K562 (cell line): ENCODE measurements around the gene TTC9C. TPM values are rescaled to one million over a fixed set of nuclear protein-coding genes. Genes with fewer than 3 reads are reported as not detected.

Experiments used
- ATAC-seq: fragments of 200-7000 bp; cut with Tn5 transposase; 3 replicates; pipeline ENCODE4 v1.9.1; 2020; ENCODE audit warnings: moderate library complexity
- BruUV-seq: library from RNA; stranded (reverse); fragments of 400-500 nt; replicated peaks from 2 replicates; lab custom pipeline; 2021; lab: Mats Ljungman, UMichigan
- CTCF ChIA-PET: fragments of 300-600 bp; formaldehyde crosslinking; extraction: SDS; loops from one replicate; lab custom pipeline; 2021; ENCODE audit warnings: low intra/inter-chr PET ratio; lab: Yijun Ruan, JAX
- POLR2A ChIA-PET: fragments of 300-600, 350-650 bp; sonication (Branson Sonifier 250); formaldehyde crosslinking; extraction: SDS; loops from one replicate; lab custom pipeline; 2021; ENCODE audit warnings: antibody characterized with exemption, inconsistent platforms; lab: Yijun Ruan, JAX
- DNase-seq, 4 experiments: peaks; one replicate each; pipeline versions ENCODE4 v3.0.0 to v3.0.0-alpha.2; 2011 to 2018; ENCODE audit warnings: low spot score in 3 of 4, mixed read lengths in 3 of 4; ENCODE audit errors: extremely low read depth in 1 of 4
- FAIRE-seq: peaks from 2 replicates; lab custom pipeline; 2011; peaks lifted over from hg19 to GRCh38; lab: Jason Lieb, UNC
- H2AFZ ChIP-seq: 2 replicates; pipeline ENCODE4 v1.6.0; 2011; ENCODE audit warnings: low read depth, low read length, control low read depth, inconsistent platforms
- H3K27ac ChIP-seq: fragments of 200-600 bp; 3 replicates; pipeline ENCODE4 v1.8.0; 2011; ENCODE audit warnings: low read depth, mild to moderate bottlenecking, control low read depth, inconsistent platforms, low read length, moderate library complexity, mixed read lengths; ENCODE audit errors: extremely low read depth
- H3K27me3 ChIP-seq, 2 experiments: fragments of 300-600 bp in 1 of 2; 2 replicates in 1 of 2; 3 replicates in 1 of 2; pipeline versions ENCODE4 v1.6.0 to v1.8.0; 2011; ENCODE audit warnings: inconsistent platforms in 2 of 2, low read length in 2 of 2, mild to moderate bottlenecking in 1 of 2, mixed read lengths in 1 of 2, moderate library complexity in 1 of 2; ENCODE audit not compliant: control insufficient read depth in 2 of 2, insufficient read depth in 2 of 2
- H3K36me3 ChIP-seq: fragments of 300-600 bp; 3 replicates; pipeline ENCODE4 v1.8.0; 2011; ENCODE audit warnings: mild to moderate bottlenecking, low read length, inconsistent platforms; ENCODE audit not compliant: control insufficient read depth, insufficient read depth
- H3K4me1 ChIP-seq, 2 experiments: fragments of 200-600 bp in 1 of 2; replicated peaks in 1 of 2; 2 replicates in 1 of 2; 3 replicates in 1 of 2; pipeline versions ENCODE4 v1.5.1 to v1.8.0; 2011; ENCODE audit warnings: inconsistent platforms in 2 of 2, low read length in 2 of 2, mild to moderate bottlenecking in 1 of 2, mixed read lengths in 1 of 2, moderate library complexity in 1 of 2; ENCODE audit not compliant: control insufficient read depth in 2 of 2, insufficient read depth in 2 of 2
- H3K4me2 ChIP-seq: 2 replicates; pipeline ENCODE4 v1.6.1; 2011; ENCODE audit warnings: low read length, control low read depth, inconsistent platforms, mixed read lengths; ENCODE audit not compliant: insufficient read depth
- H3K4me3 ChIP-seq: fragments of 200-600 bp; sonication (generic), shearing (Covaris generic); 2 replicates; pipeline ENCODE4 v1.5.1; 2016; ENCODE audit warnings: control low read depth, inconsistent platforms
- H3K79me2 ChIP-seq: fragments of 200-600 bp; 3 replicates; pipeline ENCODE4 v1.8.0; 2011; ENCODE audit warnings: low read length, inconsistent platforms; ENCODE audit not compliant: control insufficient read depth, insufficient read depth
- H3K9ac ChIP-seq, 2 experiments: 2 replicates each; pipeline versions ENCODE4 v1.6.0 to v1.6.1; 2011; ENCODE audit warnings: low read depth in 2 of 2, low read length in 2 of 2, control low read depth in 1 of 2, inconsistent platforms in 1 of 2, mild to moderate bottlenecking in 1 of 2, mixed read lengths in 1 of 2; ENCODE audit not compliant: insufficient read depth in 1 of 2
- H3K9me1 ChIP-seq: one replicate; pipeline ENCODE4 v1.6.0; 2011; ENCODE audit warnings: inconsistent platforms, mild to moderate bottlenecking, low read length, moderate library complexity; ENCODE audit not compliant: control insufficient read depth, insufficient read depth
- H3K9me3 ChIP-seq: replicated peaks from 2 replicates; pipeline ENCODE4 v1.5.1; 2011; ENCODE audit warnings: low read depth, low read length, inconsistent platforms; ENCODE audit not compliant: control insufficient read depth, insufficient read depth
- H4K20me1 ChIP-seq: replicated peaks from 2 replicates; pipeline ENCODE4 v1.6.1; 2011; ENCODE audit warnings: low read length, inconsistent platforms, mixed read lengths; ENCODE audit not compliant: control insufficient read depth, insufficient read depth
- EHMT2 ChIP-seq: fragments of 450-650 bp; IDR thresholded peaks from 2 replicates; pipeline ENCODE4 v1.6.1; 2018; ENCODE audit warnings: antibody characterized with exemption
- HNRNPK ChIP-seq: fragments of 200-400 bp; formaldehyde crosslinking; IDR thresholded peaks from one replicate; pipeline ENCODE4 v1.6.1; 2018; ENCODE audit warnings: mild to moderate bottlenecking, low read depth, low read length; ENCODE audit not compliant: poor library complexity, severe bottlenecking
- NUFIP1 ChIP-seq: fragments of 450-650 bp; IDR thresholded peaks from 2 replicates; pipeline ENCODE4 v1.6.1; 2018; ENCODE audit not compliant: partially characterized antibody
- PHF21A ChIP-seq: fragments of 450-650 bp; IDR thresholded peaks from 2 replicates; pipeline ENCODE4 v1.6.1; 2017; ENCODE audit warnings: low read depth, borderline replicate concordance
- RBM17 ChIP-seq: fragments of 200-400 bp; formaldehyde crosslinking; IDR thresholded peaks from 2 replicates; pipeline ENCODE4 v1.6.1; 2017; ENCODE audit warnings: low read depth, mild to moderate bottlenecking, low read length, borderline replicate concordance
- SAFB2 ChIP-seq: fragments of 200-400 bp; formaldehyde crosslinking; IDR thresholded peaks from 2 replicates; pipeline ENCODE4 v1.6.1; 2018; ENCODE audit warnings: borderline replicate concordance, low read length, low read depth, moderate library complexity; ENCODE audit not compliant: severe bottlenecking
- SMARCA5 ChIP-seq: fragments of 450-650 bp; IDR thresholded peaks from 2 replicates; pipeline ENCODE4 v1.6.1; 2016
- SMC3 ChIP-seq: conservative IDR thresholded peaks from 2 replicates; pipeline ENCODE4 v1.6.1; 2011; ENCODE audit warnings: low read depth, low read length, improper control_type of control experiment; ENCODE audit not compliant: insufficient read depth
- ZC3H11A ChIP-seq: IDR thresholded peaks from 2 replicates; pipeline ENCODE4 v1.6.1; 2012; ENCODE audit warnings: low read depth, low read length, improper control_type of control experiment
- ZNF165 ChIP-seq: fragments of 250-450 bp; sonication (Bioruptor Pico); IDR thresholded peaks from 2 replicates; pipeline ENCODE4 v1.4.0; 2020; ENCODE audit warnings: borderline replicate concordance
- ZNF717 ChIP-seq: fragments of 250-450 bp; sonication (Bioruptor Pico); IDR thresholded peaks from 2 replicates; pipeline ENCODE4 v1.5.0; 2021
- WGBS: fragments of 100-300 bp; shearing (Covaris generic); methylation state at CpG from one replicate; pipeline ENCODE4 v1.1.6; 2016; ENCODE audit warnings: low coverage, mixed read lengths; ENCODE audit not compliant: insufficient coverage; ENCODE audit errors: missing lambda C conversion rate; 5-methylcytosine and 5-hydroxymethylcytosine counted together
- in situ Hi-C: fragments of 300-500 bp; cut with MboI; formaldehyde crosslinking; loops from 4 replicates; pipeline ENCODE4 v1.15.0; 2018; ENCODE audit warnings: inconsistent platforms, mixed read lengths
- intact Hi-C: fragments of 100-400 bp; cut with micrococcal nuclease; formaldehyde crosslinking; loops from 2 replicates; pipeline ENCODE4 v1.14.2; 2022
- polyA plus RNA-seq, 8 experiments: library from polyadenylated mRNA; depleted of rRNA in 4 of 8; stranded (reverse) in 5 of 8; unstranded in 3 of 8; fragments of >200 nt; fragmentation: Nextera tagmentation in 2 of 8; fragmentation: Illumina TruSeq in 1 of 8; extraction: Ambion mirVana in 2 of 8; extraction: Trizol in 1 of 8; gene quantifications; 2 replicates each; pipeline versions ENCODE4 v1.2.1 to v1.2.3, GENCODE V29; 2011 to 2014; ENCODE audit warnings: inconsistent platforms in 1 of 8, missing spikeins in 1 of 8
- total RNA-seq, 7 experiments: library from RNA; depleted of rRNA in 6 of 7; stranded (reverse); fragments of >200 nt in 6 of 7; fragmentation: Illumina TruSeq in 2 of 7; extraction: Trizol in 2 of 7; gene quantifications; 2 replicates each; pipeline versions ENCODE4 v1.2.1 to v1.2.3, GENCODE V29; 2011 to 2021; ENCODE audit warnings: low replicate concordance in 1 of 7
- TF ChIP-seq, protein P1 (sequence below), 2 experiments: fragments of 450-650 bp in 1 of 2; sonication (generic) in 1 of 2; formaldehyde crosslinking in 1 of 2; IDR thresholded peaks in 1 of 2; conservative IDR thresholded peaks in 1 of 2; 2 replicates each; pipeline versions ENCODE4 v1.6.1 to v1.8.1; 2016 to 2023; ENCODE audit warnings: mild to moderate bottlenecking in 2 of 2, moderate library complexity in 2 of 2, inconsistent platforms in 1 of 2, missing genetic modification reagents in 1 of 2
- TF ChIP-seq, protein P2 (sequence below), 2 experiments: fragments of 250-450 bp in 1 of 2; fragments of 450-650 bp in 1 of 2; sonication (Bioruptor Pico) in 1 of 2; IDR thresholded peaks; 2 replicates each; pipeline versions ENCODE4 v1.6.1 to v1.8.0; 2016 to 2021; ENCODE audit warnings: mild to moderate bottlenecking in 2 of 2, moderate library complexity in 2 of 2, missing compliant biosample characterization in 1 of 2, missing genetic modification characterization in 1 of 2
- TF ChIP-seq, protein P3 (sequence below), 2 experiments: fragments of 450-650 bp; IDR thresholded peaks; 2 replicates each; pipeline ENCODE4 v1.6.1; 2016

The TTC9C gene
- total and polyA plus RNA-seq, 9 of the 15 experiments (the other 6 are each of a cell fraction or from before 2014, with no cell fraction given): 32.8 to 59.0 (median 37.1) TPM

DNA sequence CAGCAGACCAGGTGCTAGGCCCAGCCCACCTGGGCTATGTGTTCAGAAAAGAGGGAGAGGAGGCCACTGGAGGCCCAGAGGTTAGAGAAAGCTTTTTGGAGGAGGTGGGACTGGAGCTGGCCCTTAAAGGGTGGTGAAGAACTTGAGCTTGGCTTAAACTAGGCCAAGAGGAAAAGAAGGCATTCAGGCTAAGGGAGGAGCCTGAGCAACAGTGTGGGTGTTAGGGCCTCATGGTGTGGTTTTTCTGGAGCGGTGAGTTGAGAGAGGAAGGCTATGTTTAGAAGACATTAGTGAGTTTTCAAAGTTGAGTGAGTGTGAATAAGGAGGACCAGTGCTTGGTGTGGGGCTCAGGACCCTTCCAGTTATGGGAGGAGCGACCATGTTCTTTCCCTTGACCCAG lies 49.1 kb downstream of the TTC9C start (continued):
- TF ChIP-seq EHMT2: no peak
- TF ChIP-seq SAFB2: no peak
- no peak for TF ChIP-seq SMARCA5
- no peak for TF ChIP-seq NUFIP1
- TF ChIP-seq PHF21A: no peak
- no peak for TF ChIP-seq ZC3H11A
- TF ChIP-seq, protein P1, sequence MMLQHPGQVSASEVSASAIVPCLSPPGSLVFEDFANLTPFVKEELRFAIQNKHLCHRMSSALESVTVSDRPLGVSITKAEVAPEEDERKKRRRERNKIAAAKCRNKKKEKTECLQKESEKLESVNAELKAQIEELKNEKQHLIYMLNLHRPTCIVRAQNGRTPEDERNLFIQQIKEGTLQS (IDR thresholded peaks at IDR 0.05): no peak
- TF ChIP-seq, protein P1 (CRISPR knock-in tag; conservative IDR thresholded peaks at IDR 0.05): no peak
- no peak for TF ChIP-seq ZNF717 (CRISPR knock-in tag)
- TF ChIP-seq HNRNPK: no peak

DNA sequence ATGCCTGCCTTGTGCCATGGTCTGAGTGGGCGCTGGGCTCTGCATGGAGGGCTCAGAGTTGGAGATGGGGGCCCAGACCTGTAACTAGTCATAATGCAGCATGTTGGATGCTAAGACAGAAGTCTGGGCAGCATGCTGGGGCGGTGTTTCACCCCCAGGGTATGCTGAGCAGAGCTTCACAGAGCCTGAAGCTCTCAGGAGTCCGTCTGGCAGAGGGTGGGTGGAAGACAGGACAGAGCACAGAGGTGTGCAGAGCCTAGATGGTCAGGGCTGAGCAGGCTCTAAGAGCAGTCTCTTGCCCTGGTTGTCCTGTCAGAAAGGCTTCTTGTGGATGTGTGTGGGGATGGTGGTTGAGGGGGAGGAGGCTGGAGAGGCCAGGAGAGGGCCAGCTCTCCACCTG lies 50.2 kb downstream of the TTC9C start:
- Histone ChIP-seq H3K9me3 (no peaks in the 10 kb centered on the region), H3K9me1 (no peaks in the 10 kb centered on the region), H4K20me1 (no peaks in the 10 kb centered on the region), H3K27me3 (no peaks in the 10 kb centered on the region), H3K4me2 (no peak overlapping the region), H3K4me1 (peaks cover 0 to 3% of the 10 kb centered on the region in 2 experiments; a peak in 1 of 5 replicates)
- 73% methylated on average over 2 of the region's 3 CpGs for WGBS
- POLR2A ChIA-PET: no interaction called here
- ATAC-seq: no peak; the same call in 2 of the 3 replicates
- intact Hi-C loops: no loop called here
- CTCF ChIA-PET: no interaction called here
- TF ChIP-seq, protein P2, sequence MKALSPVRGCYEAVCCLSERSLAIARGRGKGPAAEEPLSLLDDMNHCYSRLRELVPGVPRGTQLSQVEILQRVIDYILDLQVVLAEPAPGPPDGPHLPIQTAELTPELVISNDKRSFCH (CRISPR knock-in tag; IDR thresholded peaks at IDR 0.05): no peak
- TF ChIP-seq, protein P2 (tag; IDR thresholded peaks at IDR 0.05): no peak
- TF ChIP-seq, protein P3, sequence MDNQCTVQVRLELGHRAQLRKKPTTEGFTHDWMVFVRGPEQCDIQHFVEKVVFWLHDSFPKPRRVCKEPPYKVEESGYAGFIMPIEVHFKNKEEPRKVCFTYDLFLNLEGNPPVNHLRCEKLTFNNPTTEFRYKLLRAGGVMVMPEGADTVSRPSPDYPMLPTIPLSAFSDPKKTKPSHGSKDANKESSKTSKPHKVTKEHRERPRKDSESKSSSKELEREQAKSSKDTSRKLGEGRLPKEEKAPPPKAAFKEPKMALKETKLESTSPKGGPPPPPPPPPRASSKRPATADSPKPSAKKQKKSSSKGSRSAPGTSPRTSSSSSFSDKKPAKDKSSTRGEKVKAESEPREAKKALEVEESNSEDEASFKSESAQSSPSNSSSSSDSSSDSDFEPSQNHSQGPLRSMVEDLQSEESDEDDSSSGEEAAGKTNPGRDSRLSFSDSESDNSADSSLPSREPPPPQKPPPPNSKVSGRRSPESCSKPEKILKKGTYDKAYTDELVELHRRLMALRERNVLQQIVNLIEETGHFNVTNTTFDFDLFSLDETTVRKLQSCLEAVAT (IDR thresholded peaks at IDR 0.05): no peak
- TF ChIP-seq SMC3: no peak
- no peak for TF ChIP-seq RBM17
- no peak for TF ChIP-seq ZNF165 (CRISPR knock-in tag)
- TF ChIP-seq, all 486 proteins: peak for 0
- BruUV-seq: no TSS peak
- no peak overlapping the region for H2AFZ ChIP-seq
- DNase-seq (peak in 2 of 4 experiments; percentile 5 to 6), FAIRE-seq (no peak)
- H3K9ac ChIP-seq: peak overlapping the region in 1 of 2 experiments; percentile 64; a peak in 1 of 4 replicates
- peaks cover 8% of the 10 kb centered on the region; the same call in 2 of the 3 replicates for H3K79me2 ChIP-seq
- H3K4me3 ChIP-seq: no peak overlapping the region
- in situ Hi-C loops: no loop called here
- no peak overlapping the region for H3K27ac ChIP-seq
- peaks cover 65% of the 10 kb centered on the region for H3K36me3 ChIP-seq
